SKM-1 (cell line): Measurements from ENCODE around the gene HTT-AS.
"Not testable (repeated sequence)": the region's sequence is repeated elsewhere in the genome, so short reads cannot be mapped to it uniquely, and the experiment has no call there.

Source experiments
- DNase-seq: peaks from one replicate; lab custom pipeline; 2025; ENCODE audit not compliant: unreplicated experiment; lab: John Stamatoyannopoulos, UW

The HTT-AS gene

GRCh38 chr4:3074078-3074845, at the start of gene HTT-AS, which contains the start of gene HTT:
Gene HTT-AS, minus strand, starts transcription at chr4:3074538.
Gene HTT, plus strand, starts transcription at chr4:3074681. Its CDS starts 145 bp downstream, at chr4:3074826.
- peak; percentile 94 for DNase-seq

- DNase-seq = no peak
Observed at GRCh38 chr4:3123181-3123671, 48.9 kb upstream of the HTT-AS start.

- no peak for DNase-seq
Observed at GRCh38 chr4:3122081-3122563, 47.8 kb upstream of the HTT-AS start.

GRCh38 chr4:3121596-3121995, 47.3 kb upstream of the HTT-AS start:
- no peak for DNase-seq

GRCh38 chr4:3121110-3121509, 46.8 kb upstream of the HTT-AS start:
- DNase-seq = no peak

- DNase-seq = no peak
Observed at GRCh38 chr4:3119464-3119863, 45.1 kb upstream of the HTT-AS start.

- no peak for DNase-seq
Observed at GRCh38 chr4:3118312-3118711, 44.0 kb upstream of the HTT-AS start.

GRCh38 chr4:3116955-3117354, 42.6 kb upstream of the HTT-AS start:
- no peak for DNase-seq

GRCh38 chr4:3115637-3116270, 41.4 kb upstream of the HTT-AS start:
- DNase-seq = no peak

GRCh38 chr4:3114377-3114776, 40.0 kb upstream of the HTT-AS start:
- DNase-seq = no peak

- DNase-seq = no peak
Observed at GRCh38 chr4:3112609-3113469, 38.5 kb upstream of the HTT-AS start.

GRCh38 chr4:3112201-3112600, 37.9 kb upstream of the HTT-AS start:
- DNase-seq = no peak

- no peak for DNase-seq
Observed at GRCh38 chr4:3111461-3111860, 37.1 kb upstream of the HTT-AS start.

GRCh38 chr4:3108211-3108610, 33.9 kb upstream of the HTT-AS start:
- DNase-seq = no peak

- DNase-seq = no peak
Observed at GRCh38 chr4:3107691-3108121, 33.4 kb upstream of the HTT-AS start.

- DNase-seq = no peak
Observed at GRCh38 chr4:3107271-3107670, 32.9 kb upstream of the HTT-AS start.

GRCh38 chr4:3106339-3107186, 32.2 kb upstream of the HTT-AS start:
- DNase-seq = peak; percentile 84

GRCh38 chr4:3098346-3098745, 24.0 kb upstream of the HTT-AS start:
- DNase-seq = no peak

GRCh38 chr4:3096202-3096601, 21.9 kb upstream of the HTT-AS start:
- DNase-seq = no peak

GRCh38 chr4:3094701-3095100, 20.4 kb upstream of the HTT-AS start:
- DNase-seq = not testable (repeated sequence)
